ENCODE measurements around the gene SLC1A7.
"Not testable (repeated sequence)": the region's sequence is repeated elsewhere in the genome, so short reads cannot be mapped to it uniquely, and the experiment has no call there.

SLC1A7 gene

DNA sequence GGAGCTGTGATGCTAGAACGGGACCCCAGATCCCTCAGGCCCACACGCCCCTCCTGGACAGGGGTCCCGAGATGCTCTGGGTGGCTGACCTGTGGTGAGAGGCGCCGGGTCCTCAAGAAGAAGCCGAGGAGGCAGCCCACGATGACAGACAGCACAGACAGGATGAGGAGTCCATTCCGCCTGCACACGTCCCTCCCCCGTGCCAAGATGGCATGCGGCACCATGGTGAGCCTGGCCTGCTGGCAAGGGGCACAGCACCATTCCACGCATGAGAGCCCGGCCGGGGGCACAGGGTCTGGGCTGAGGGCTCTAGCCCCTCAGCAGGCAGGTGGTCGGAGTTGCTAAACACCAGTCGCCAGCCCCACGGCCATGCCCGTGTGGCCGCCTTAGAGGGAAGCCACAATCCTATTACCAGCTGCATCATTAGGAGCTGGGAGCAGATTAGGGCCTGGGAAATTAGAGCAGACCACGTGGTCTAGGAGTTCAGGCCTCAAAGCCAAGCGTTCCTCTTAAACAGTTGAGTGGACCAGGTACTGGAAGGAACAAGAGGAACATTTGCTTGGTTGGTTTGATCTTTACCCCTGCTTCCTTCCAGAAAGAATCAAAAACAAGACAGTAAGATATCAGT is at the start of gene SLC1A7:
SLC1A7 (minus strand) TSS at position 413 of the 628 bp plus-strand sequence; CDS start at position 224, 189 bp downstream.
- FAIRE-seq: no peak
- DNase-seq (ENCODE audit: insufficient read length, low spot score): no peak

DNA sequence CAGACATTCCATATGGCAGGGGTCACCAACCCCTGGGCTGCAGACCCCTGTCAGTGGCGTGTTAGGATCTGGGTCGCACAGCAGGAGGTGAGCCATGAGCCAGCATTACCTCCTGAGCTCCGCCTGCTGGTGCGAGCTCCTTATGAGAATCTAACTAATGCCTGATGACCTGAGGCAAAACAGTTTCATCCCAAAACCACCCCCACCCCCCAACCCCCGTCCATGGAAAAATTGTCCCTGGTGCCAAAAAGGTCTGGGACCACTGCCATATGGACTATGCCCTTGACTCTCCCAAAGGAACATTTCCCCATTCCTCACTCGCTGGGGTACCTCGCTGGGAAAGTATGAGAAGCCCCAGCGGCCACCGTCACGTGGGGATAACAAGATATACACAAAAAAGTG is 47.8 kb upstream of the SLC1A7 start:
- DNase-seq (ENCODE audit: insufficient read length, low spot score) (no peak), FAIRE-seq (no peak)

DNA sequence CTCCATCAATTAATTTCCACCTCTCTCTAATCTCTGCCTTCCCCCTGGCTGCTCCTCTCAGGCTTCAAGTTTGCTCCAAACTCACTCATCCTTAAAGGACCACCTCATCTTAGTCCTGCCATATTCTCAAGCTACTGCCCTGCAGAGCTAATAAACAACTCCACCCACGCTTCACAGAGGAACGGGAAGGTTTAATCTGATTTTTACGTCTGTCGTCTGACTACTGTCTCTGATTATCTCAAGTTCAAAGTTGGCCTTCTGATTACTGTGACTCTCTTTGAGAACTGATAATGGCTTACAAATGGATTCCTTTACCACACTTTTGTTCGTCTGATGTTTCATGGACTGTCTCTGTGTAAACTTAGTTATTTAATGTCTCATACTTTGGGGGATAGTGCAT is 46.6 kb upstream of the SLC1A7 start:
- FAIRE-seq (no peak), DNase-seq (ENCODE audit: insufficient read length, low spot score) (no peak)

DNA sequence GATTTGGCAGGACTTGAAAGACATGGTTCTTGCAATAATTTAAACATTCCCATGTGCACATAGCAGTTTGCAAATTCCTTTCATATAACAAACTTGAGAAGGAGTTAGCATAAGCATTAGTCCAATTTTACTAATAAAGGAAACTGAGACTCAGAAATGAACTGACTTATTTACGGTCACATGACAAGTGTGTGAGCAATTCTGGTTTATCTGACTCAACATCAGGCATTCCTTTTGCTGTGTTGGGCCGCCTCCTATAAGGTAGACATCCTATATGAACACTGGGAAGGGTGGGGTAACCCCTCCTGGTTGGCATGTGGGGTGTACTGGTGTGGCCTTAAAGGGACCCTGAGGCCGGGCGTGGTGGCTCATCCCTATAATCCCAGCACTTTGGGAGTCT is 45.7 kb upstream of the SLC1A7 start:
- DNase-seq (ENCODE audit: insufficient read length, low spot score): no peak
- FAIRE-seq: no peak

DNA sequence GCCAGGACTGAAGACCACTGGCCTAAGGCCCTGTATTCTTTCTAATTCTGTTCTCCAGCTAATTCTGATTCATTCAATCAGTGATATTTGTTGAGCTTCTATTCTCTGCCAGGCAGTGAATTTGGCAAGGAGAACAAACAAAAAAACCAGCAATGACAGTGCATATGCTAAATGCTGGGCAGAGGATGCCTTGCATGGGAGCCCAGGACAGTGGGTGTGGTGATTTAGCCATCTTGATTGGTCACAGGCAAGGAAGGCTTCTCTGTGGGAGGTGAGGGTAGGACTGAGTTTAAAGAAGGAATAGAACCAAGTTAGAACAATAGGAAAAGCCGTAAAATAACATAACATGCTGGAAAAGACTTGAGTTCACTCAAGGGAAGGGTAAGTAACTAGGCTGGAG is 45.0 kb upstream of the SLC1A7 start:
- no peak for FAIRE-seq
- no peak for DNase-seq (ENCODE audit: insufficient read length, low spot score)

DNA sequence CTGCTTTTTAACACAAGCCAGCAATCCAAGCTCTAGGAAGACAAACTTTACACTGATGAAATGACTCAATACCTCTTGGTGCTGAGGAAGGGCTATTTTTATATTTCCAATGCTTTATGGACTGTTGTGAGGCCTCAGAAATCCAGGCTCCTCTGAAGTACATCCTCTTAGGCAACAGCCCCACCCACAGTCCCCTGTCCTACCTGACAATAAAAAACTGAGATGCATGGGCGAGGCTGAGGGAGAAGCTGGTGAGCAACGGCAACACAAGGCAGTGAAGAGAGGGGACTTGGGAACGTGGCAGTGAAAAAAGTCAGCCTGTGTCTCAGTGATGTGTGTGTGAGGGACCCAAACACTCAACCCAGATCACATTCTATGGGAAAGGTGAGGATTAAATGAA is 44.1 kb upstream of the SLC1A7 start:
- no peak for DNase-seq (ENCODE audit: insufficient read length, low spot score)
- FAIRE-seq: no peak

DNA sequence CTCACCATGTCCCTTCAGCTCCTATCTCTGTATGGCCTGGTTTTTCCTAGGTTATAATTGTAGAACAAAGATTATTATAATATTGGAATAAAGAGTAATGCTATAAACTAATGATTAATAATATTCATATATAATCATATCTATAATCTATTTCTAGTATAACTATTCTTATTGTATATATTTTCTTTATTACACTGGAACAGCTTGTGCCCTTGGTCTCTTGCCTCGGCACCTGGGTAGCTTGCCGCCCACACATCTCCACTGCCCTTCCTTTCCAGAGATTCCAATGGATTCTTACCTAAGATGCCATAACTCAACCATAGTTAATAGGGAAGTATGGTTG is 43.5 kb upstream of the SLC1A7 start:
- not testable (repeated sequence) for FAIRE-seq; DNase-seq (ENCODE audit: insufficient read length, low spot score)

DNA sequence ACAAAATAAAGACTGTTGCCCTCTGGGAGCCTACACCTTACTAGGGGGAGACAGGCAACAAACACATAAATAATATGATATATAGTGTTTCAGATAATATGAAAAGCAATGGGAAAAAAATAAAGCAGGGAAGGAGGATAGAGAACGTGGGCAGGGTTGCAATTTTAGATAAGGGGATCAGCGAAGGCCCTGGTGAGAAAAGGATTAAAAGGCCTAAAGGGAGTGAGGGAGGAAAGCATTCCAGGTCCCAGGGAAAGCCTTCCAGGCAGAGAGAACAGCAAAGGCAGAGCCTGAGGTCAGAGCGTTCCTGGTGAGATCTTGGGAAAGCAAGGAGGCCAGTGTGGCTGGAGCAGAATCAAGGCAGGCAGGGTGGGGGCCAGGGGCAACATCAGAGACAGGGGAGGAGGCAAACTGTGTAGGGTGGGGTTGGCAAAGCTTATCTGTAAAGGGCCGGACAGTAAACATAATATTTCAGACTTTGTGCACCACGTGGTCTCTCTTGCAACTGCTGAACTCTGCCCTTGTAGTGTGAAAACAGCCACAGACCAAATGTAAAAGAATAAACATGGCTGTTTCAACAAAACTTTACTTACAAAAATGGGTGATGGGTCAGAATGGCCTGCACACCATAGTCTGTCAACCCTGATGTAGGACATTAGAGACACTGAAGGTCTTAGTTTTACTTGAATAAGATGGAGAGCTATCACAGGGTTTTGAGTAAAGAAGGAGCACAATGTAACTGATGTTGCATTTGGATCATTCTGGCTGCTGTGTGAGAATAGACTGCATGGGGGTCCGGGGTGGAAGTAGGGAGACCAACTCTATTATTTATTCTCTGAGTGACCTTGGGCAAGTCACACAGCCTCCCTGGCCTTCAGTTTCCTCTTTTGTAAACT is 40.9 kb upstream of the SLC1A7 start:
- FAIRE-seq: no peak
- DNase-seq (ENCODE audit: insufficient read length, low spot score): no peak

DNA sequence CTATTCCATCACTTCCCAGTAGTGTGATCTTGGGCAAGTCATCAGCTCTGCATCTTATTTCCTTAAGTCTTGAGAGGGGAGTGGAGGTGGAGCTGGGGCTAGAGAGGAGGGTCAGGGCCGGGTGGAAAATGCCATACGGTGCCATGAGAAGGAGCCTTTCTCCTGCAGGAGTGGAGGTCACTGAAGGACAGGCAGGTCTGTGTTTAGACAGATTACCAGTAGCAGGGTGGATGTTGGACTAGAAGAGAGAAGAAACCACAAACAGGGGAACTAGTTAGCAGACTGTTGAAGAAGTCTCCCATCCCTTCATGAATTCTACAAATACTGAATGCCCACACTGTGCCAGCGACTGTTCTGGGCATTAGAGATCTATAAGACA is 40.3 kb upstream of the SLC1A7 start:
- FAIRE-seq (no peak), DNase-seq (ENCODE audit: insufficient read length, low spot score) (no peak)

DNA sequence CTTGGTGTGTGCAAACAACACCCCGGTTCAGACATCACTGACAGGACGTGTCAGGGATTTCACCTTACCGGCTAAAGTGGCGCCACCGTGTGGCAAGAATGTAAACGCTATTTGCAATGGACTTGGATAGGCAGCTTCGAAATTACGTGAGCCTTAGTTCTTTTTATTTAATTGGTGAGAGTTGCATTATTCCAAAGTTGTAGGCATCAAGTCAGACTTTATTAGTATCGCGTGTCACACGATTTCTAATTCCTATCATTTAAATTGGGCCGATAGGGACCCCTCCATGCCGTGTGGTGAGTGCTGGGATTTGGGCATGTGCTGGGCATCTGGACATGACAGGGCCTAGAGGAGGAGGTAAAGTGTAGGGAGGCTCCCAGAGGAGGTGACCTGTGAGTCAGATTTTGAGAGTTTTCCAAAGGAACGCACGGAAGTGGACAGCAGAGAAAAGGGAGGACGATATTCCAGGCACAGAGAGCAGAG is 39.7 kb upstream of the SLC1A7 start:
- DNase-seq (ENCODE audit: insufficient read length, low spot score) (peak; percentile 59), FAIRE-seq (peak; percentile 94)

DNA sequence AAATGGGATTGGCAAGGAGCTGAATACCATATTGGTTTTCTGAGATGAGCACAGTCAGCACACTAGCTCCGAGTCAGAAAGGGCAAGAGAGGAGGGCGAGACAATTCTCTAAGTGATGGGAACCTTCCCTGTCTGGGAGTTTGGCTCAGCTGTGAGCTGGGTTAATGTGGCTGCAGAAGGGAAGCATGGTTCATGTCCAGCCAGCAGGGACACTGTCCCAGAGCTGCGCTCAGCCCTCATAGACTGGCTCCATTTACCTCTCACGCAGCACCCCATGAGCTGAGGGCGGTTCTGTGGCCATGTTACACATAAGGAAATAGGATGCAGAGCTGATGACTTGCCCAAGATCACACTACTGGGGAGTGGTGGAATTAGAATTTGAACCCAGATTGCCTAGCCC is 38.5 kb upstream of the SLC1A7 start:
- no peak for FAIRE-seq

DNA sequence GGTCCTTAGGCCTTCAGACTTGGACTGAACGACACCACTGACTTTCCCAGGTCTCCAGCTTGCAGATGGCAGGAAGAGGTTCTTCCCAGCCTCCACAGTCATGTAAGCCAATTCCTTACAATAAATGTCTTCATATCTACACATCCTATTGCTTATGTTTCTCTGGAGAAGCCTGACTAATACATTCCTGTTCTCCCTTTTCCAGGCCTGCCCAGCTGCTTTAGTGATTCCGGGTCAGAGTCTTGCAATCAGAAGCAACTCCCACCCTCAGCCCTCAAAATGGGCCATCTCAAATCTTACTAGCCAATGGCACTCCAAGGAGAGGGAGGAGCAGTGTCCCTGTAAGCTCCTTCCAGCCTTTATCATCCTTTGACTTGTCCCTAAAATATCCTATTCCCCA is 37.8 kb upstream of the SLC1A7 start:
- FAIRE-seq (no peak), DNase-seq (ENCODE audit: insufficient read length, low spot score) (no peak)

More for the DNA sequence above, 38.5 kb upstream of the SLC1A7 start:
- DNase-seq (ENCODE audit: insufficient read length, low spot score): no peak

DNA sequence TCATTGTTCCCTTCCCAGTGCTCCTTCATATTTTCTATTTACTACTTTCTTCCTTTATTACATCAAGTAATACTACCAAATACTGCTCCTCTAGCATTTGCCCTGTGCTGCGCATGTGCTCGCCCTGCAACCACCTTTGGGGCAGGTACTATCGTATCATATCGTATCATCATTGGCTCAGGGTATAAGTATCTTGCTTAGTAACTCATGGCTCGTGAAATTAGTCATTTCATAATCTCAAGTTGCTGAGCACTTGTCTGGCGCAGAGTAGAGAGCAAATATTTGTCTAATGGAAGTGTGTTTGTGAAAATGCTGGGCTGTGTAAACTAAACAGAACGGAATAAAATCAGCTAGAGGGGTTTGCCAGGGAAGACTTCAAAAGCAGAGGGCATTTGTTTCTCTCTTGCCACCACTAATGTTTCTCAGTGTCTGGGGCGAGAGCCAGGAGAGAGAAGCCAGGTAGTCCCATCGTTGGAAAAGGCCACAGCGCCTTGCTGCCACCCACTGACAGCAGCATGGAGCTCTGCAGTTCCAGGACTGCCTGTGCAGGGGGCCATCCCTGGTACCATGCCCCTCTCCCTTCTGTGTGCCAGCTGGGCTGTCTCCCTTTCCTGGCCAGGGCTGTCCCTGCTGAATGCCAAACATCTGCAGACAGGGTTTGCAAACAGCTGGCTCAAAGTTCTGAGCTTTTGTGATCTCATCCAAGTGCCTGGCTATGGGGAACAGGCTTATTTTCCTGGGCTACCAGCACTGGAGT is 34.2 kb upstream of the SLC1A7 start:
- DNase-seq (ENCODE audit: insufficient read length, low spot score): no peak
- FAIRE-seq: no peak

DNA sequence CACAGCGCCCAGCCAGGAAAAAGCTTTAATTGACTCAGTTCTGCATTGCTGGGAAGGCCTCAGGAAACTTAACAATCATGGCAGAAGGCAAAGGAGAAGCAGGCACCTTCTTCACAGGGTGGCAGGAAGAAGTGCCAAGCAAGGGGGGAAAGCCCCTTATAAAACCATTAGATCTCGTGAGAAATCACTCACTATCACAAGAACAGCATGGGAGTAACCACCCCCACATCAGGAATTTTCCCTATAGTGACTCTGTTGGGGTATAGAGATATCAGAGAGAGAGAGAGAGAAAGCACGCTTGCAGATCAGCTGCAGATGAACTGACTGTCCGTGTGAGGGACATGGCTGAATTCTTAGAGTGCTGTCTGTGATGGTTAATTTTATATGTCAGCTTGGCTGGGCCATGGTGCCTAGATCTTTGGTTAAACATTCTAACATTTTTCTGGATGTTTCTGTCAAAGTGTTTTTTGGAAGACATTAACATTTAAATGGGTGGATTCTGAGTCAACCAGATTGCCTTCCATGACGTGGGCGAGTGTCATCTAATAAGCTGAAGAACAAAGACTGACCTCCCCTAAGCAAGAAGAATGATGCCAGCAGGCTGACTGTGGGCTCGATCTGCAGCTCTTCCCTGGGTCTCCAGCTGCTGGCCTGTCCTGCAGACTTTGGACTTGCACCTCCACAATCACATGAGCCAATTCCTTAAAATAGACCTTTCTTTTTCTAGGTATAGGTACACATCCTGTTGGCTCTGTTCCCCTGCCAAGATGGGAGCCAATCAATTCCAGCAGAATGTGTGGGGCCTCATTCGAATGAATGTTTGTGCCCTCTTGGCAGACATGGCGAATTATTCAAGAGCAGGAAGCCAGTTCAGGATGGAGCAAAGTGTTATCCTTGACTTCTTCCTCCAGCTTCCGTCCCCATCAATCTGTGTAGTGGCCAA is 32.8 kb upstream of the SLC1A7 start:
- FAIRE-seq (no peak), DNase-seq (ENCODE audit: insufficient read length, low spot score) (no peak)

DNA sequence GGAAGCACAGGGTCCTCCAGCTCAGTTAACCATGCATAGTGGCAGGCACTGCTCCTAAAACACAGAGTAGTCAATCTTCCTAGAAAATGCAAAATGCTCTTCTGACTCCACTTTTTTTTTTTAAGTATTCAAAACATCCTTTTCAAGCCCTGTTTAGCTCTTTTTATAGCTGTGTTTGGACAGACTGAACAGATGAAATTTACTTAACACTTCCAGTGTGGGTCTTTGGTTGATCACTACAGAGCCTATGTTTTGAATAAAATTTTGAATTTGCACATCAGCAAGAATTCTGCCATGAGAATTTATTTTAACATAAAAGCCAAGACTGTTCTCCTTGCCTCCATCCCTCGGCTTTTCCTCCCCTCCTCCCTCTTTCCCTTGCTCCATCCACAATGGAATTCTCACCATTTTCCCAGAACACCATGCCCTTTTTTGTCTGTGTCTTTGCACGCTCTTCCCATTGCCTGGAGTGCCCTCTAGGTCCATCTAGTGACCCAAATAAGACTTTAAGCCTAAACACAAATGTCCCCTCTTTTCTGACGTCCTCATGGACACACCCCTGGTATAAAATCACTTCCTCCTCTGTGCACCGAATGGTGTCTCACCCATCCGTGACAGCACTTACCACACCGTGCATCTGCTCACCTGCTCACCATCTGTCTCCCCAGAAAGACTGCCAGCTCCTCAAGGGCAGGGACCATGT is 30.1 kb upstream of the SLC1A7 start:
- FAIRE-seq: no peak

DNA sequence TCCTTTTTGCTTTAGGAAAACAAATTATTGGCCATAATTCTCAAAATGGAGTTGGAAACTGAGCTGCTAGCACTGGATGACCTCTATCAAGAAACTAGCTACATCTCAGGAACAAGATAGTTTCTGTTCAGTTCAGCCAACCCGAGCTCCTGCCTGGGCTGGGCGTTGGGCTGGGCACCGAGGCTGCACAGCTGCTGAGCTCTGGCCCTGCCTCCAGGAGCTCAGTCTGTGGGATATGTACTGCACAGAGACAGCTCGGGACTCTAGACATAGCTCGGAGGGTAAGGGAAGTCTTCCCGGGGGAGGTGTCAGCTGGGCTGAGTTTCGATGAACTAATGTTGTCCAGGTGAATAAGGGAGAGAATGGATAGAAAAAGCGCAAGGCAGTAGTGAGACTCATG is 24.5 kb upstream of the SLC1A7 start:
- FAIRE-seq (no peak), DNase-seq (ENCODE audit: insufficient read length, low spot score) (no peak)

More for the DNA sequence above, 30.1 kb upstream of the SLC1A7 start:
- peak; percentile 34 for DNase-seq (ENCODE audit: insufficient read length, low spot score)

DNA sequence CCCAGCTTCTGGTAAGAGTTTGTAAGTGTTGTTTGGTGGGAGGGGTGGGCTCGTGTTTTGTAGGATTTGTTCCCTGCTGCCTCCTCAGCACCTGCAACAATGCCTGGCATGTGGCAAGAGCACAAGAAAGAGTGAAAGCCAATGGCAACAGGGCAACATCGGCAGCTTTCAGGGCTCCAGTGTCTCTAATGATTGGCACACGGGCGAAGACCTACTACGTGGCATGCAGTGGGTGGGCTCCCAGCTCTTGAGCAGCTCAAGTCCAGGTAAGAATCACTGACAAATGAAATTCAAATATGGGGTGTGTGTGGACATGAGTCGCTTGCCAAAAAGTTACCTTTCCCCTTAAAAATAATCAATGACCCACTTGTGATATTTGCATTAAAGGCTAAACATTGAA is 23.9 kb upstream of the SLC1A7 start:
- no peak for DNase-seq (ENCODE audit: insufficient read length, low spot score)
- no peak for FAIRE-seq

DNA sequence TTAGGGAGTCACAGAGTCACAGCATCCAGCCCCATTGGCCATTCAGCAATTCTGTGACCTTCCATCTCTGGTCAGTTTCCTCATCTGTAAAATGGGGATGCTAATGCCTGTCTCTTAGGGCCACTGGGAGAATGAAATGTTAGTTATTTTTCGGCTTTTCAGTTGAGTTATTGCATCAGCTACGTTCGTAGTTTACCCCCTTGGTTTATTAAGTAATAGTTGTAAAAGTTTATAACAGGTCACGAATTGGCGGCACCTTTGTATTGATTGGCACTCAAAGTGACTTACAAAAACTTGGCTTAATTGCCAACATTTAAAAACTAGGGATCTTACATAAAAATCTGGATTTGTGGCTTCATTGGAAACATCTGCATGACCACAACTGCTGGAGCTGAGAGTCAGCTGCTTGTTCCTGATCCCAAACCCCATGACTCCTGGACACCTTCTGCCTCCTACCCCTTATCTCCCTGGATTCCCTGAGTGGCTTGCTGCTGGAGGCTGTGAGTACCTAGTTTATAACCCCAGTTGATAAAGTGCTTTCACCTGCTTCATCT is 23.0 kb upstream of the SLC1A7 start:
- DNase-seq (ENCODE audit: insufficient read length, low spot score) (no peak), FAIRE-seq (no peak)

DNA sequence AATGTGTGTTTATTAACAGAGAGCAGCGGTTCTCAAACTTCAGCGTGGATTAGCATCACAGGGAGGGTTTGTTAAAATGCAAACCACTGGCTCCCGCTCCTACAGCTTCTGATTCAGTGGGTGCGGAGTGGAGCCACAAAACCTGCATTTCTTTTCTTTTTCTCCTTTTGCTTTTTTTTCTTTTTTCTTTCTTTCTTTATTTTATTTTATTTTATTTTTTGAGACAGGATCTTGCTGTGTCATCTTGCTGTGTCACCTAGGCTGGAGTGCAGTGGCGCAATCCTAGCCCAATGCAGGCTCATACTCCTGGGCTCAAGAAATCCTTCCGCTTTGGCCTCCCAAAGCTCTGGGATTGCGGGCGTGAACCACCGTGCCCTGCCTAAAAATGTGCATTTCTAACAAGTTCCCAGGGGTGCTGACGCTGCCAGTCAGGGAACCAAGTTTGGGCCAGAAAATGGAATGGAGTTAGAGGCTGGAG is 20.9 kb upstream of the SLC1A7 start:
- no peak for FAIRE-seq

More for the DNA sequence above, 20.9 kb upstream of the SLC1A7 start:
- DNase-seq (ENCODE audit: insufficient read length, low spot score): no peak
